Neural progenitor cell (in vitro differentiated cells): ENCODE results near the gene DVL1. TPM values are rescaled to one million over a fixed set of nuclear protein-coding genes. Genes with fewer than 3 reads are reported as not detected.

Experiments
- DNase-seq: peaks from one replicate; pipeline ENCODE4 v3.0.0-alpha.2; 2016; ENCODE audit warnings: low spot score
- H2AFZ ChIP-seq: fragments of 200-600 bp; sonication (generic); replicated peaks from 2 replicates; pipeline ENCODE4 v1.6.1; 2016; ENCODE audit warnings: antibody characterized with exemption
- H3F3A ChIP-seq: fragments of 200-600 bp; sonication (generic); 2 replicates; pipeline ENCODE4 v1.6.1; 2016; ENCODE audit warnings: antibody characterized with exemption, low read depth
- H3K27ac ChIP-seq: fragments of 200-600 bp; sonication (generic); 2 replicates; pipeline ENCODE4 v1.5.1; 2016; ENCODE audit warnings: mild to moderate bottlenecking
- H3K27me3 ChIP-seq: fragments of 200-600 bp; sonication (generic); 2 replicates; pipeline ENCODE4 v1.6.1; 2016; ENCODE audit warnings: mild to moderate bottlenecking, moderate library complexity
- H3K36me3 ChIP-seq: fragments of 200-600 bp; sonication (generic); 2 replicates; pipeline ENCODE4 v1.5.1; 2016
- H3K4me1 ChIP-seq: fragments of 200-600 bp; sonication (generic); 2 replicates; pipeline ENCODE4 v1.6.1; 2016; ENCODE audit warnings: mixed run types
- H3K4me2 ChIP-seq: fragments of 200-600 bp; sonication (generic); 2 replicates; pipeline ENCODE4 v1.6.1; 2016
- H3K4me3 ChIP-seq: fragments of 200-600 bp; sonication (generic); 2 replicates; pipeline ENCODE4 v1.5.1; 2016
- H3K79me2 ChIP-seq: fragments of 200-600 bp; sonication (generic); 2 replicates; pipeline ENCODE4 v1.6.1; 2016; ENCODE audit warnings: low read depth
- H3K9ac ChIP-seq: fragments of 200-600 bp; sonication (generic); 2 replicates; pipeline ENCODE4 v1.6.1; 2016
- H3K9me3 ChIP-seq: fragments of 200-600 bp; sonication (generic); 2 replicates; pipeline ENCODE4 v1.5.1; 2016; ENCODE audit warnings: low read depth
- H4K20me1 ChIP-seq: fragments of 200-600 bp; sonication (generic); 2 replicates; pipeline ENCODE4 v1.6.1; 2016; ENCODE audit warnings: low read depth
- H3K27ac Mint-ChIP-seq: 3 replicates; pipeline ENCODE4 v1.8.0; 2021; ENCODE audit warnings: mixed read lengths
- H3K27me3 Mint-ChIP-seq: 2 replicates; pipeline ENCODE4 v1.8.0; 2022; ENCODE audit warnings: low read depth, mild to moderate bottlenecking, inconsistent platforms, moderate library complexity, mixed read lengths; ENCODE audit not compliant: insufficient read depth
- H3K36me3 Mint-ChIP-seq: 3 replicates; pipeline ENCODE4 v1.8.0; 2021; ENCODE audit warnings: mixed read lengths
- H3K4me1 Mint-ChIP-seq: 3 replicates; pipeline ENCODE4 v1.8.0; 2021; ENCODE audit warnings: mixed read lengths
- H3K4me3 Mint-ChIP-seq: 3 replicates; pipeline ENCODE4 v1.8.0; 2021; ENCODE audit warnings: mild to moderate bottlenecking, moderate library complexity, mixed read lengths
- H3K9me3 Mint-ChIP-seq: 3 replicates; pipeline ENCODE4 v1.8.0; 2020; ENCODE audit warnings: mixed read lengths
- CTCF ChIP-seq: fragments of 200-600 bp; sonication (generic); IDR thresholded peaks from 2 replicates; pipeline ENCODE4 v1.5.1; 2017; ENCODE audit warnings: antibody characterized with exemption, mild to moderate bottlenecking
- EZH2 ChIP-seq: fragments of 200-600 bp; sonication (generic); IDR thresholded peaks from 2 replicates; pipeline ENCODE4 v1.6.1; 2017; ENCODE audit warnings: antibody characterized with exemption, mild to moderate bottlenecking, moderate library complexity
- EZH2phosphoT487 ChIP-seq: fragments of 200-600 bp; sonication (generic); IDR thresholded peaks from 2 replicates; pipeline ENCODE4 v1.6.1; 2017; ENCODE audit warnings: antibody characterized with exemption
- total RNA-seq: library from RNA; depleted of rRNA; stranded (reverse); fragments of >200 nt; gene quantifications from 2 replicates; pipeline ENCODE4 v1.2.3, GENCODE V29; 2015; ENCODE audit warnings: low replicate concordance

The DVL1 gene
- total RNA-seq, 1 donor from 2014 or later = 14.5 TPM

DNA sequence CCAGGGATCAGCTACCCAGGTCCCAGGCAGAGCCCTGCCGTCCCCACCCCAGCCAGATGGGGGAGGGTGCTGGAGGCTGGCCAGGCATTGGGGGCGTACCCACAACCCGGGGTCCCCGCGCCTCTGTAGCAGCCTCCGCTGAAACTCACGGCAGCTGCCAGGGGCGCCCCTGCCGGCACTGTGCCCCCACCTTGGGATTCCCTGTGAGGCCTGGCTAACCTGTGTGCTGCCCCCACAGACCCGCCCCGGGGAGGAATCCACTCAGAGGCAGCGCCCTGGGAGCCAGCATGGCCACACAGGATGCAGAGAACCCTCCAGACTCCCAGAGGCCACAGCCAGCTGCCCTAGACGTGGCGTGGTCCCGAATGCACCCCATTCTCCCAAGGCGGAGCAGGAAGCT lies 3.8 kb downstream of the DVL1 start:
- no peak for DNase-seq
- TF ChIP-seq EZH2 (no peak), CTCF (no peak), EZH2phosphoT487 (no peak)
- peaks cover 18% of the 10 kb centered on the region for H3F3A ChIP-seq
- peaks cover 47% of the 10 kb centered on the region for H3K79me2 ChIP-seq
- H3K4me1 Mint-ChIP-seq = peaks cover 4% of the 10 kb centered on the region
- H4K20me1 ChIP-seq = peaks cover 65% of the 10 kb centered on the region
- no peaks in the 10 kb centered on the region for H3K9me3 Mint-ChIP-seq
- H3K27me3 ChIP-seq = no peaks in the 10 kb centered on the region
- H3K36me3 ChIP-seq = no peaks in the 10 kb centered on the region
- H3K9me3 ChIP-seq = no peaks in the 10 kb centered on the region
- H3K36me3 Mint-ChIP-seq = peaks cover 10% of the 10 kb centered on the region
- peaks cover 12% of the 10 kb centered on the region for H3K4me1 ChIP-seq
- no peak overlapping the region for H3K4me3 ChIP-seq
- no peak overlapping the region for H2AFZ ChIP-seq
- no peaks in the 10 kb centered on the region for H3K27me3 Mint-ChIP-seq
- H3K9ac ChIP-seq = no peak overlapping the region
- no peak overlapping the region for H3K27ac Mint-ChIP-seq
- no peak overlapping the region for H3K4me2 ChIP-seq
- no peak overlapping the region for H3K27ac ChIP-seq
- no peak overlapping the region for H3K4me3 Mint-ChIP-seq

DNA sequence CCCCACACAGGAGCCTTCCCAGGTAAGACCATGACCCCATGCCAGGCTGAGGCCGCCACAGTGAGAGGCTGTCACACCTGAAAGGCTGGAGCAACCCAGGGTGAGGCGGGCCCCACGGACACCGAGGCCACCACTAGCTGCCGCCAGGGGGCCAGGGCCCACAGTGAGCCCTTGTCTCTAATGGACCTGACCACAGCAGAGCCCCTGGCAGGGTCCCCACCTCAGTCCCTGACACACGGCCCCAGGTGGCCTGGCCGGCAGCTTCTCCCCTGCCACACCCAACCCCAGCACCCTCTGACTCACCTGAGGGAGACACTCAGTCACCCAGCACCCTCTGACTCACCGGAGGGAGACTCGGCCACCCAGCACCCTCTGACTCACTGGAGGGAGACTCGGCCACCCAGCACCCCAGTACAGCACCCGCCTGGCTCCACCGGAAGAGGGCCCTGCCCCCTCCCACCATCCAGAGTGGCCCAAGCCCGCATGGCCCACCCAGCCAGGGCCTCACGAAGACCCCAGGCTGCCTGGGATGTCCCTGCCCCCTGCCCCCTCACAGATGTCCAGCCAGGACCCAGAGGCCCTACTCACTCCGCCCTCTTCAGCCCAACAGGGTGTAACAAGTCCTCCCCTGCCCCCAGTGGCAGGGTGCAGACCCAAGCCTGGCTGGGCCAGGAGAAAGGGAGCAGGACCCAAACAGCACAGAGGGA lies 4.4 kb downstream of the DVL1 start:
- H3K36me3 Mint-ChIP-seq = peaks cover 10% of the 10 kb centered on the region
- Histone ChIP-seq H3F3A (peaks cover 18% of the 10 kb centered on the region), H4K20me1 (peaks cover 65% of the 10 kb centered on the region), H3K4me2 (no peak overlapping the region), H3K9me3 (no peaks in the 10 kb centered on the region), H2AFZ (no peak overlapping the region), H3K4me1 (peaks cover 12% of the 10 kb centered on the region), H3K9ac (no peak overlapping the region), H3K27ac (no peak overlapping the region), H3K79me2 (peaks cover 47% of the 10 kb centered on the region), H3K4me3 (no peak overlapping the region), H3K27me3 (no peaks in the 10 kb centered on the region), H3K36me3 (no peaks in the 10 kb centered on the region)
- peak; percentile 42 for TF ChIP-seq CTCF
- TF ChIP-seq EZH2 = no peak
- H3K4me1 Mint-ChIP-seq = peaks cover 4% of the 10 kb centered on the region
- H3K27me3 Mint-ChIP-seq = no peaks in the 10 kb centered on the region
- no peak for DNase-seq
- H3K27ac Mint-ChIP-seq = no peak overlapping the region
- no peak overlapping the region for H3K4me3 Mint-ChIP-seq
- H3K9me3 Mint-ChIP-seq = no peaks in the 10 kb centered on the region

GRCh38 chr1:1343811-1344421 lies 5.3 kb downstream of the DVL1 start:
- H3K9ac ChIP-seq = no peak overlapping the region

More at GRCh38 chr1:1343811-1344421, 5.3 kb downstream of the DVL1 start:
- H3K27ac Mint-ChIP-seq = no peak overlapping the region
- Histone ChIP-seq H2AFZ (no peak overlapping the region), H3F3A (peaks cover 18% of the 10 kb centered on the region), H3K4me2 (no peak overlapping the region), H3K9me3 (no peaks in the 10 kb centered on the region), H3K36me3 (no peaks in the 10 kb centered on the region), H3K27me3 (no peaks in the 10 kb centered on the region), H3K4me1 (peaks cover 12% of the 10 kb centered on the region), H3K27ac (no peak overlapping the region), H4K20me1 (peaks cover 65% of the 10 kb centered on the region), H3K79me2 (peaks cover 47% of the 10 kb centered on the region), H3K4me3 (no peak overlapping the region)
- no peaks in the 10 kb centered on the region for H3K9me3 Mint-ChIP-seq
- peaks cover 4% of the 10 kb centered on the region for H3K4me1 Mint-ChIP-seq
- H3K4me3 Mint-ChIP-seq = no peak overlapping the region
- H3K27me3 Mint-ChIP-seq = no peaks in the 10 kb centered on the region
- TF ChIP-seq CTCF (no peak), EZH2phosphoT487 (no peak), EZH2 (no peak)
- H3K36me3 Mint-ChIP-seq = peaks cover 10% of the 10 kb centered on the region
- no peak for DNase-seq
